ENCODE data around the gene IFT81.

DNA sequence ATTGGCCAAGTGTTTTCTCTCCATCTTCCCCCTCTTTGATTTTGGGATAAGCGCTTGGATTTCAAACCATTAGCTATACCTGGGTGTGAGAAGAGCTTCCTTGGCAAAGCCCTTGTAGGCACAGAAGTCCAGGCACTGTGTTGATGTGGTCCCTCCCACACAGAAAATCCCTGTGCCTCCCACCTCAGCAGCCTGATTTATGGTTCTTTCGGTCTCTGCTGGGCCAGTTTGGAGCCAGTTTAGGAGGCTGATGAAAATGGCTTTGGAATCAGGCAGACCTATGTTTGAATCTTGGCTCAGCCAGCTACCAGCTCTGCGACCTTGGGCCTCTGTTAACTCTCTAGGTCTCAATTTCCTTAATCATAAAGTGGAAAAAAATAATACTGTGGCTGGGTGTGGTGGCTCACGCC, 9.6 kb upstream of the IFT81 start:
- TF ChIP-seq POLR2A (IDR thresholded peaks at IDR 0.05) = no peak
- TF ChIP-seq, protein P1, sequence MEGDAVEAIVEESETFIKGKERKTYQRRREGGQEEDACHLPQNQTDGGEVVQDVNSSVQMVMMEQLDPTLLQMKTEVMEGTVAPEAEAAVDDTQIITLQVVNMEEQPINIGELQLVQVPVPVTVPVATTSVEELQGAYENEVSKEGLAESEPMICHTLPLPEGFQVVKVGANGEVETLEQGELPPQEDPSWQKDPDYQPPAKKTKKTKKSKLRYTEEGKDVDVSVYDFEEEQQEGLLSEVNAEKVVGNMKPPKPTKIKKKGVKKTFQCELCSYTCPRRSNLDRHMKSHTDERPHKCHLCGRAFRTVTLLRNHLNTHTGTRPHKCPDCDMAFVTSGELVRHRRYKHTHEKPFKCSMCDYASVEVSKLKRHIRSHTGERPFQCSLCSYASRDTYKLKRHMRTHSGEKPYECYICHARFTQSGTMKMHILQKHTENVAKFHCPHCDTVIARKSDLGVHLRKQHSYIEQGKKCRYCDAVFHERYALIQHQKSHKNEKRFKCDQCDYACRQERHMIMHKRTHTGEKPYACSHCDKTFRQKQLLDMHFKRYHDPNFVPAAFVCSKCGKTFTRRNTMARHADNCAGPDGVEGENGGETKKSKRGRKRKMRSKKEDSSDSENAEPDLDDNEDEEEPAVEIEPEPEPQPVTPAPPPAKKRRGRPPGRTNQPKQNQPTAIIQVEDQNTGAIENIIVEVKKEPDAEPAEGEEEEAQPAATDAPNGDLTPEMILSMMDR (IDR thresholded peaks at IDR 0.05) = no peak
